Activated T-helper 17 cell treated with anti-CD3 and anti-CD28 coated beads, Interleukin-2, amount 50 U/mL, for 72 hours (primary cell): Measurements from ENCODE around the gene RAB2B. TPM values are rescaled to one million over a fixed set of nuclear protein-coding genes. Genes with fewer than 3 reads are reported as not detected.

Source experiments
- ATAC-seq: fragments of 150-1000 bp; cut with Tn5 transposase; replicated peaks from 2 replicates; pipeline ENCODE4 v1.10.0; 2021; ENCODE audit warnings: mild to moderate bottlenecking, moderate library complexity
- H3K27ac Mint-ChIP-seq: one replicate; pipeline ENCODE4 v1.8.0; 2022; ENCODE audit warnings: mixed read lengths
- H3K27me3 Mint-ChIP-seq: one replicate; pipeline ENCODE4 v1.8.0; 2022; ENCODE audit warnings: mixed read lengths
- H3K36me3 Mint-ChIP-seq: one replicate; pipeline ENCODE4 v1.8.0; 2022; ENCODE audit warnings: low read depth, mild to moderate bottlenecking, mixed read lengths
- H3K4me1 Mint-ChIP-seq: one replicate; pipeline ENCODE4 v1.8.0; 2022; ENCODE audit warnings: mixed read lengths
- H3K4me3 Mint-ChIP-seq: one replicate; pipeline ENCODE4 v1.8.0; 2022; ENCODE audit warnings: mild to moderate bottlenecking, mixed read lengths
- H3K9me3 Mint-ChIP-seq: one replicate; pipeline ENCODE4 v1.8.0; 2022; ENCODE audit warnings: mixed read lengths
- total RNA-seq, 2 donors: library from RNA; stranded (reverse); gene quantifications; one replicate each; pipeline ENCODE4 v1.2.3, GENCODE V29; 2022

Gene RAB2B
- 10 to 100 TPM; 30.6 to 69.2 TPM for total RNA-seq

- peak within 1 kb of the TSS; percentile 94 for H3K27ac Mint-ChIP-seq
- peak within 1 kb of the TSS; percentile 91 for H3K4me3 Mint-ChIP-seq
- H3K9me3 Mint-ChIP-seq = no peaks in the 10 kb centered on the region
- ATAC-seq = peak; percentile 98
- peaks cover 12% of the 10 kb centered on the region for H3K4me1 Mint-ChIP-seq
- H3K27me3 Mint-ChIP-seq = no peaks in the 10 kb centered on the region
- peaks cover 86% of the 10 kb centered on the region for H3K36me3 Mint-ChIP-seq
These were observed at the start of gene RAB2B, which contains the start of gene TOX4 for GRCh38 chr14:21476925-21477681. TSS of gene RAB2B (minus strand) at chr14:21476959. CDS start at chr14:21476872, 87 bp downstream. TSS of gene TOX4 (plus strand) at chr14:21477195. CDS start at chr14:21477279, 84 bp downstream.

GRCh38 chr14:21525962-21526671 lies 49.4 kb upstream of the RAB2B start, which contains the start of gene SALL2:
TSS of gene SALL2 (minus strand) at chr14:21526346. CDS start at chr14:21526127, 219 bp downstream.
- peak; percentile 92 for ATAC-seq
- peak within 1 kb of the TSS; percentile 81 for H3K4me3 Mint-ChIP-seq
- no peaks in the 10 kb centered on the region for H3K27me3 Mint-ChIP-seq
- peak within 1 kb of the TSS; percentile 69 for H3K27ac Mint-ChIP-seq
- no peaks in the 10 kb centered on the region for H3K9me3 Mint-ChIP-seq
- no peaks in the 10 kb centered on the region for H3K36me3 Mint-ChIP-seq
- H3K4me1 Mint-ChIP-seq = peaks cover 5% of the 10 kb centered on the region

GRCh38 chr14:21525571-21525961 lies 48.8 kb upstream of the RAB2B start:
- H3K27me3 Mint-ChIP-seq = no peaks in the 10 kb centered on the region
- H3K9me3 Mint-ChIP-seq = no peaks in the 10 kb centered on the region
- peak overlapping the region; percentile 69 for H3K27ac Mint-ChIP-seq
- no peaks in the 10 kb centered on the region for H3K36me3 Mint-ChIP-seq
- ATAC-seq = peak; percentile 37
- H3K4me1 Mint-ChIP-seq = peaks cover 5% of the 10 kb centered on the region
- peak overlapping the region; percentile 81 for H3K4me3 Mint-ChIP-seq

- no peak for ATAC-seq
- peak overlapping the region; percentile 69 for H3K27ac Mint-ChIP-seq
- H3K4me1 Mint-ChIP-seq = peaks cover 5% of the 10 kb centered on the region
- H3K27me3 Mint-ChIP-seq = no peaks in the 10 kb centered on the region
- peak overlapping the region; percentile 81 for H3K4me3 Mint-ChIP-seq
- no peaks in the 10 kb centered on the region for H3K36me3 Mint-ChIP-seq
- H3K9me3 Mint-ChIP-seq = no peaks in the 10 kb centered on the region
These were observed 48.1 kb upstream of the RAB2B start for GRCh38 chr14:21524575-21525490.

- Mint-ChIP-seq H3K4me3 (no peak overlapping the region), H3K27ac (no peak overlapping the region), H3K4me1 (peaks cover 5% of the 10 kb centered on the region), H3K36me3 (no peaks in the 10 kb centered on the region), H3K27me3 (peaks cover 4% of the 10 kb centered on the region), H3K9me3 (no peaks in the 10 kb centered on the region)
- no peak for ATAC-seq
These were observed 46.4 kb upstream of the RAB2B start for GRCh38 chr14:21523203-21523602.

GRCh38 chr14:21521501-21521900 lies 44.7 kb upstream of the RAB2B start:
- H3K36me3 Mint-ChIP-seq = no peaks in the 10 kb centered on the region
- ATAC-seq = no peak
- H3K27ac Mint-ChIP-seq = no peak overlapping the region
- no peaks in the 10 kb centered on the region for H3K9me3 Mint-ChIP-seq
- H3K27me3 Mint-ChIP-seq = peaks cover 4% of the 10 kb centered on the region
- peaks cover 5% of the 10 kb centered on the region for H3K4me1 Mint-ChIP-seq
- H3K4me3 Mint-ChIP-seq = no peak overlapping the region

- Mint-ChIP-seq H3K4me1 (peaks cover 5% of the 10 kb centered on the region), H3K9me3 (no peaks in the 10 kb centered on the region), H3K27ac (no peak overlapping the region), H3K36me3 (no peaks in the 10 kb centered on the region), H3K4me3 (no peak overlapping the region), H3K27me3 (peaks cover 8% of the 10 kb centered on the region)
- ATAC-seq = no peak
These were observed 44.0 kb upstream of the RAB2B start for GRCh38 chr14:21520767-21521166.

GRCh38 chr14:21518725-21519124 lies 42.0 kb upstream of the RAB2B start:
- no peak overlapping the region for H3K4me3 Mint-ChIP-seq
- no peak for ATAC-seq
- no peaks in the 10 kb centered on the region for H3K4me1 Mint-ChIP-seq
- no peak overlapping the region for H3K27ac Mint-ChIP-seq
- H3K27me3 Mint-ChIP-seq = peaks cover 8% of the 10 kb centered on the region
- H3K36me3 Mint-ChIP-seq = no peaks in the 10 kb centered on the region
- no peaks in the 10 kb centered on the region for H3K9me3 Mint-ChIP-seq

GRCh38 chr14:21514341-21514740 lies 37.6 kb upstream of the RAB2B start:
- Mint-ChIP-seq H3K27ac (no peak overlapping the region), H3K4me3 (no peak overlapping the region), H3K27me3 (peaks cover 8% of the 10 kb centered on the region), H3K36me3 (peaks cover 10% of the 10 kb centered on the region), H3K9me3 (no peaks in the 10 kb centered on the region), H3K4me1 (peaks cover 6% of the 10 kb centered on the region)
- ATAC-seq = no peak

- ATAC-seq = peak; percentile 99
- Mint-ChIP-seq H3K27ac (peak within 1 kb of the TSS; percentile 82), H3K27me3 (peaks cover 2% of the 10 kb centered on the region), H3K4me3 (peak within 1 kb of the TSS; percentile 84), H3K36me3 (peaks cover 40% of the 10 kb centered on the region), H3K4me1 (peaks cover 15% of the 10 kb centered on the region), H3K9me3 (no peaks in the 10 kb centered on the region)
These were observed 34.2 kb upstream of the RAB2B start, which contains the start of gene METTL3 for GRCh38 chr14:21510735-21511657. TSS of gene METTL3 (minus strand) at chr14:21511340. CDS start at chr14:21511223, 117 bp downstream.

- Mint-ChIP-seq H3K36me3 (peaks cover 45% of the 10 kb centered on the region), H3K27ac (peak overlapping the region; percentile 82), H3K27me3 (no peaks in the 10 kb centered on the region), H3K4me3 (peak overlapping the region; percentile 84), H3K9me3 (no peaks in the 10 kb centered on the region), H3K4me1 (peaks cover 19% of the 10 kb centered on the region)
- ATAC-seq = no peak
These were observed 32.8 kb upstream of the RAB2B start for GRCh38 chr14:21509432-21510143.

GRCh38 chr14:21506557-21506956 lies 29.8 kb upstream of the RAB2B start:
- Mint-ChIP-seq H3K4me1 (peaks cover 19% of the 10 kb centered on the region), H3K27ac (no peak overlapping the region)

More at GRCh38 chr14:21506557-21506956, 29.8 kb upstream of the RAB2B start:
- Mint-ChIP-seq H3K36me3 (peaks cover 69% of the 10 kb centered on the region), H3K9me3 (no peaks in the 10 kb centered on the region), H3K4me3 (no peak overlapping the region), H3K27me3 (no peaks in the 10 kb centered on the region)
- no peak for ATAC-seq
